HuH-7 (cell line): ENCODE measurements around the gene IL16.

Experiments used
- DNase-seq: peaks from one replicate; pipeline ENCODE4 v3.0.0; 2011; ENCODE audit warnings: low spot score

IL16 gene

DNA sequence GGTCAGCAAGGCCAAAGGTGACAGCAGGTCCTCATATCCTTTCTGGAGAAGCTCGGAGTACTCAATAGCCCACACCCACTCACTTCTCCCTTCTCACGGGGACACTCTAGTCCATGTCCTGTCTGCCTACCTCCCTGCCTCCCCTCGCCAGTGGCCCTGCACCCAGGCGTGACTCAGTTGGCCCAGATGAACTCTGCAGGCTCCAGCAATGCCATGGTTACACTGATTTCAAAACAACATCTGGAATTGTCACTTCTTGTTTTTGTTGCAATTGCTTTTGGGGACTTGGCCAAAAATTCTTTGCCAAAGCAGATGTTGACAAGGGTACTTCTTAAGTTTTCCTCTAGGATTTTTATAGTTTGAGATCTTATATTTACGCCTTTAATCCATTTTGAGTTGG, 13.0 kb downstream of the IL16 start:
- DNase-seq, result no peak

- DNase-seq, result no peak
Observed at GRCh38 chr15:81211376-81211775, 14.7 kb downstream of the IL16 start.

GRCh38 chr15:81213982-81214381, 17.3 kb downstream of the IL16 start:
- no peak for DNase-seq

GRCh38 chr15:81215531-81215930, 18.9 kb downstream of the IL16 start:
- DNase-seq, result no peak

- DNase-seq, result no peak
Observed at GRCh38 chr15:81215983-81216382, 19.3 kb downstream of the IL16 start.

DNA sequence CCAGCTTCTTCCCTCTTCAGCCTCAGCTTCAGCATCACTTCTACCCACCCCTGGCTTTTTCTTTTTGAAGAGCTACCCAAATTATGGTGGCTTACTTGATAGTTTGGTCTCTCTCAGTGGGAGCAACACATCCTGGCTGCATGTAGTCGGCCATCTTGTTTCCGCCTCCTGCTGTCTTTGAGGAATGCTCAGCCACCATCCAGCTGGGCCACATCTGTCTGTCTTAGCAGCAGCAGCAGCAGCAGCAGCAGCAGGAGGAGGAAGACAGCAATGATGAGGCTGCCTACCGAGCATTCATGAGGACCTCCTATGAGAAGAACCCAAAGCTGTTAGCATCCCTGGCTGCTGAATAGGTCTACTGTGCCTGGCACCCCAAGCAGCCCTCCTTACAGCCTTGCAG, 19.7 kb downstream of the IL16 start:
- DNase-seq, result no peak

GRCh38 chr15:81221449-81221848, 24.8 kb downstream of the IL16 start:
- no peak for DNase-seq

GRCh38 chr15:81222007-81222406, 25.3 kb downstream of the IL16 start:
- no peak for DNase-seq

GRCh38 chr15:81223346-81223971, 26.8 kb downstream of the IL16 start:
- DNase-seq, result no peak

- no peak for DNase-seq
Observed at GRCh38 chr15:81224232-81224631, 27.6 kb downstream of the IL16 start.

GRCh38 chr15:81225161-81225671, 28.5 kb downstream of the IL16 start:
- no peak for DNase-seq

GRCh38 chr15:81227716-81228115, 31.0 kb downstream of the IL16 start:
- no peak for DNase-seq

DNA sequence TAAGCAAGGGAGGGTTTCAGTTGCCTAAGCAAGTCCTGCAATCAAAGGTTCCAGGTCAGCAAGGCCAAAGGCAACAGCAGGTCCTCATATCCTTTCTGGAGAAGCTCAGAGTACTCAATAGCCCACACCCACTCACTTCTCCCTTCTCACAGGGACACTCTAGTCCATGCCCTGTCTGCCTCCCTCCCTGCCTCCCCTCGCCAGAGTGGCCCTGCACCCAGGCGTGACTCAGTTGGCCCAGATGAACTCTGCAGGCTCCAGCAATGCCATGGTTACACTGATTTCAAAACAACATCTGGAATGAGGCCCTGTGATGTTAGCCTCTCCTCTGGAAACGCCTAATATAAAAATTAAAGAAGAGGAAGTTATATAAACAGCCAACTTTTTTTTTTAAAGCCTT, 32.9 kb downstream of the IL16 start:
- no peak for DNase-seq

GRCh38 chr15:81235276-81236123, 38.8 kb downstream of the IL16 start:
- no peak for DNase-seq

DNA sequence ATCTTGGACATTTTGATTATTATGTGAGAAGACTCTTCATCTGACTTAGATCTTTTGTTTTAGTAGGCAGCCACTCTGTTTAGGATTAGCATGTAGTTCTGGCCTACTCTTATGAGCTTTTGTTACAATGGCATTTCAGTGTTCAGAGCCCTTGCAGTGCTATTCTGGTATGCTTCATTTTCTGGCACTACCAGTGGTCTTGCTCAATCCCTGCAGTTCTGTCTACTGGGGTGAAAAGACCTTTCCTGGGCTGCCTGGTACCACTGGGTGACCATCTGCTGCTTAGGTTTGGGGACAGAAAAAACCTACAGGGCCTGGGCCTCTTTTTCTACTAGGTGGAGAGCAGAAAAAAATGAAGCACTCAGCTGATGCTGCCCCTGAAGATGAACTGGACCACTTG, 42.5 kb downstream of the IL16 start:
- no peak for DNase-seq

DNA sequence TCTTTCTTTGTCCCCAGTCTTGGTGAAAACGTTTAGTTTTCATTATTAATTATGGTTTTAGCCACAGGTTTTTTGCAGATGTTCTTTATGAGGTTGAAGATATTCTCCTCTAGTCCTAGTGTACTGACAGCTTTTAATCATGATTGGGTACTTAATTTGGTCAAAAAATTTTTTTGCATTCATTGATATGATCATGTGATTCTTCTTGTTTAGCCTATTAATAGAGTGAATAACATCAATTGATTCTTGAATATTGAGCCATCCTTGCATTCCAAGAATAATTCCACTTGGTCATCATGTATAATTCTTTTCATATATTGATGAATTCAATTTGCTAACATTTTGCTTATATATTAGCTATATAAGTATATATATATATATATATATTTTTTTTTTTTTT, 46.1 kb downstream of the IL16 start:
- DNase-seq, result no peak

DNA sequence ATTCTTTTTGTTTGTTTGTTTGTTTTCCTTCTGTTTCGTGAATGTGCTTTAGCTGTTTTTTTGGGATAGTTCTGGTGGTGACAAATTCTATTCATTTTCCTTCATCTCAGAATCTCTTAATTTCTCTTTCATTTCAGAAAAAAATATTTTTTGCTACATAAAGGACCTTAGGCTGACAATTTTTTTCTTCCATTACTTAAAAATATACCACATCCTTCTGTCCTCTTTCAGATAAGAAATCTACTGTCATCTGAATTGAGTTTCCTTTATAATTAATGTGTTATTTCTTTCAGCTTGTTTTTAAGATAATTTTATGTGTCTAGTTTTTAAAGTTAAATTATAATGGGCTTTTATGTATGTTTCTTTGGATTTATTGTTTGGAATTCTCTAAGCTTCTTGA, 47.6 kb downstream of the IL16 start:
- DNase-seq, result no peak

DNA sequence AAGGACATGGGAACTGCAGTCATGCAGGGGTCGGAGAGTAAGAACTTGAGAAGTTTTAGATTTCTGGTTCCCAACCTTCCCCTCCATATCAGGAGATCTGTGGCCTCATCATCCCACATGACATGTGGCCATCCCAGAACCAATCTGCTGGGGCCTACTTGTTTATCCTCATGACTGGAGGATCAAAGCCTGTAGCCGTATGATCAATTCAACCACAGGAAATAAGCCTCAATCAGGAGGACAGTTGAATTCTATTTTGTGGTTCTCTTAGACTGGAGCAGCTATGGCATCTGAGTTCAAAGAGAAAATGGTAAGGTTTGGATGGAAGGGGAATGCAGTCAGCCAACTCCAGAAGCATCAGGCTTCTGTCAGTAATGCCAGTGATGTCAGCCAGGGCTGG, 57.2 kb downstream of the IL16 start:
- DNase-seq, result no peak

GRCh38 chr15:81254277-81254915, 57.7 kb downstream of the IL16 start:
- no peak for DNase-seq

DNA sequence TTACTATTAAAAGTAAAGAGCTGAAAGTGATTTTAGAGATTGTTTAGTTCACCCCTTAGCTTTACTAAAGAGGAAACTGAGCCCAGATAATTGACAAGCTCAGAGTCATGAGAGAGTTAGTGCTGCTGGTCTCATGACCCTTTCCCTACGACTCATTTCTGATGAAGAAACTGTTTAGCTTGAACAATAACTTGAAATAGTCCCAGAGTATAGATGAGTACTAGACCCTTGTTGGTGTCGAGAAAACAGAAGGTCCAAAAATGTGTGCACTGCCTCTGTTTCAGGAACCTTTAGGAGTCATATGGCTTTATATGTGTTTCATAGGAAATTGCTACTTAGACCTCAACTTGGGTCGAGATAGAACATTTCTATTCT, 58.2 kb downstream of the IL16 start:
- no peak for DNase-seq

GRCh38 chr15:81255315-81255957, 58.8 kb downstream of the IL16 start:
- no peak for DNase-seq

GRCh38 chr15:81255958-81256320, 59.3 kb downstream of the IL16 start:
- DNase-seq, result no peak

DNA sequence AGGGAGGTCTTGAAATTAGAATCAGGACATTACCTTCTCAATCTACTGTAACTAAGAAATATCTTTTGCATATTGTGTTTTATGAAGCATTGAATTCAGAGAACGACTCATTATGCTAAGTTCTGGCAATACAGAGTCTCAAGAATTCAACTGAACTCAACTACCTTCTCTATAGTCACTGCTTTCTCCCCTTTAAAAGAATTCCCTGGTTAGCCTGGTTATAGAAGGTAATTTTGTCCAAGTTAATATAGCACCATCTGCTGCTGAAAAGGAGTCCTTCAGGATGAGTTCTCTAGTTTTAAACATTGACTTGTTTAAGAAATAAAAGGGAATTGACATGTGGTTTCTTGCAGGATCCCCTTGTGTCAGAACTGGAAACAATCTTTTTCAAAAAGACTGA, 60.2 kb downstream of the IL16 start:
- no peak for DNase-seq
